Left lung (tissue), 10 donors: ENCODE measurements around the gene KCNB1. TPM values are rescaled to one million over a fixed set of nuclear protein-coding genes. Genes with fewer than 3 reads are reported as not detected.

Experiments
- ATAC-seq: fragments of 200-7000 bp; cut with Tn5 transposase; one replicate; pipeline ENCODE4 v1.9.1; 2020; ENCODE audit warnings: moderate library complexity
- DNase-seq, 4 donors: peaks; one replicate each; pipeline ENCODE4 v3.0.0-alpha.2; 2013 to 2020
- H3K27ac ChIP-seq, 2 donors: fragments of 200-600 bp; sonication (generic) in 1 of 2; one replicate each; pipeline versions ENCODE4 v1.5.0 to v1.8.0; 2020 to 2021
- H3K27me3 ChIP-seq, 2 donors: fragments of 200-600 bp; sonication (generic) in 1 of 2; one replicate each; pipeline versions ENCODE4 v1.5.0 to v1.8.0; 2020 to 2021
- H3K36me3 ChIP-seq, 2 donors: fragments of 200-600 bp; sonication (generic) in 1 of 2; one replicate each; pipeline versions ENCODE4 v1.5.0 to v1.8.0; 2020 to 2021
- H3K4me1 ChIP-seq, 2 donors: fragments of 200-600 bp; one replicate each; pipeline ENCODE4 v1.8.0; 2021
- H3K4me3 ChIP-seq, 2 donors: fragments of 200-600 bp; sonication (generic) in 1 of 2; one replicate each; pipeline versions ENCODE4 v1.5.0 to v1.8.0; 2020 to 2021; ENCODE audit warnings: mild to moderate bottlenecking in 1 of 2
- H3K9me3 ChIP-seq, 2 donors: fragments of 200-600 bp; sonication (generic) in 1 of 2; one replicate each; pipeline versions ENCODE4 v1.5.0 to v1.8.0; 2020 to 2021
- CTCF ChIP-seq, 2 donors: fragments of 200-600 bp; sonication (generic) in 1 of 2; IDR thresholded peaks; one replicate each; pipeline versions ENCODE4 v1.5.0 to v1.8.0; 2021; ENCODE audit warnings: antibody characterized with exemption in 2 of 2
- intact Hi-C, 2 donors: fragments of 100-400 bp; cut with DNase I; formaldehyde crosslinking; loops; one replicate each; pipeline versions ENCODE4 v1.11.2 to v1.14.2; 2022
- polyA plus RNA-seq, 6 donors: library from polyadenylated mRNA; unstranded; fragments of 120-200 nt; gene quantifications; one replicate each; pipeline ENCODE4 v1.2.1, GENCODE V29; 2013; ENCODE audit not compliant: insufficient read length in 6 of 6
- total RNA-seq, 2 donors: library from RNA; stranded (reverse); fragmentation: NEBNext Ultra II Directional; extraction: Animal tissue kit (Norgen Biotek cat#: 25700); gene quantifications; one replicate each; pipeline ENCODE4 v1.2.1, GENCODE V29; 2021
- donor health status: DM: no; HTN: yes; CAD: no.
- donor health status: DM: no; HTN: no; CAD: no.

KCNB1 gene
- total and polyA plus RNA-seq, 8 donors = 0.26 to 1.2 (median 0.44) TPM

GRCh38 chr20:49375170-49375569 lies 107.3 kb downstream of the KCNB1 start:
- no peak overlapping the region for H3K27ac ChIP-seq

GRCh38 chr20:49372095-49372734 lies 110.3 kb downstream of the KCNB1 start:
- no peaks in the 10 kb centered on the region for H3K4me1 ChIP-seq
- no peak for ATAC-seq
- no peaks in the 10 kb centered on the region for H3K9me3 ChIP-seq
- no peak for DNase-seq
- H3K36me3 ChIP-seq = no peaks in the 10 kb centered on the region
- intact Hi-C loops = no loop called here
- TF ChIP-seq CTCF (IDR thresholded peaks at IDR 0.05) = no peak
- no peak overlapping the region for H3K27ac ChIP-seq
- no peak overlapping the region for H3K4me3 ChIP-seq
- H3K27me3 ChIP-seq = peaks cover 0 to 33% of the 10 kb centered on the region in 2 donors

More at GRCh38 chr20:49375170-49375569, 107.3 kb downstream of the KCNB1 start:
- no peak for TF ChIP-seq CTCF (IDR thresholded peaks at IDR 0.05)
- no peak for ATAC-seq
- no peak for DNase-seq
- Histone ChIP-seq H3K27me3 (peaks cover 0 to 44% of the 10 kb centered on the region in 2 donors), H3K9me3 (no peaks in the 10 kb centered on the region), H3K36me3 (no peaks in the 10 kb centered on the region), H3K4me3 (no peak overlapping the region), H3K4me1 (no peaks in the 10 kb centered on the region)
- intact Hi-C loops = no loop called here

GRCh38 chr20:49368596-49368995 lies 113.9 kb downstream of the KCNB1 start:
- no peak overlapping the region for H3K4me3 ChIP-seq
- H3K27me3 ChIP-seq = peaks cover 0 to 28% of the 10 kb centered on the region in 2 donors
- no peaks in the 10 kb centered on the region for H3K36me3 ChIP-seq
- intact Hi-C loops = no loop called here
- no peaks in the 10 kb centered on the region for H3K9me3 ChIP-seq
- H3K27ac ChIP-seq = no peak overlapping the region
- TF ChIP-seq CTCF (IDR thresholded peaks at IDR 0.05) = no peak
- DNase-seq (no peak), ATAC-seq (no peak)
- H3K4me1 ChIP-seq = no peaks in the 10 kb centered on the region

GRCh38 chr20:49367113-49367512 lies 115.4 kb downstream of the KCNB1 start:
- no peak overlapping the region for H3K4me3 ChIP-seq
- no peak for TF ChIP-seq CTCF (IDR thresholded peaks at IDR 0.05)
- no peaks in the 10 kb centered on the region for H3K4me1 ChIP-seq
- no peaks in the 10 kb centered on the region for H3K36me3 ChIP-seq
- H3K27ac ChIP-seq = no peak overlapping the region
- no peak for DNase-seq
- intact Hi-C loops = no loop called here
- no peak for ATAC-seq
- H3K27me3 ChIP-seq = peaks cover 0 to 28% of the 10 kb centered on the region in 2 donors
- no peaks in the 10 kb centered on the region for H3K9me3 ChIP-seq

GRCh38 chr20:49366687-49367086 lies 115.8 kb downstream of the KCNB1 start:
- no peaks in the 10 kb centered on the region for H3K9me3 ChIP-seq
- H3K36me3 ChIP-seq = no peaks in the 10 kb centered on the region

More at GRCh38 chr20:49366687-49367086, 115.8 kb downstream of the KCNB1 start:
- DNase-seq (no peak), ATAC-seq (no peak)
- Histone ChIP-seq H3K4me1 (no peaks in the 10 kb centered on the region), H3K27ac (no peak overlapping the region), H3K4me3 (no peak overlapping the region), H3K27me3 (peaks cover 0 to 28% of the 10 kb centered on the region in 2 donors)
- no peak for TF ChIP-seq CTCF (IDR thresholded peaks at IDR 0.05)
- intact Hi-C loops = no loop called here
